K562 treated with DMSO at 1 percent for 12 hours (cell line): Measurements from ENCODE around the gene NLK. TPM values are rescaled to one million over a fixed set of nuclear protein-coding genes. Genes with fewer than 3 reads are reported as not detected.

ENCODE experiments used
- total RNA-seq: library from RNA; unstranded; fragments of 300-600 nt; gene quantifications from 2 replicates; pipeline ENCODE4 v1.2.3, GENCODE V29; 2022; ENCODE audit not compliant: insufficient read depth

NLK gene
- total RNA-seq, result 8.8 and 22.9 TPM in 2 replicates

DNA sequence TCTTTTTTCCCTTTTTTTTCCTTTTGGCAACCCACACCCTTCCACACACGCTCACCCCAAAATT lies at the start of gene NLK:
Gene NLK (plus strand): TSS at position 21 of the 64 bp plus-strand sequence. CDS start 197 bp downstream, outside the sequence.

Other genes with a start within 250 kb of the NLK start
- not detected in 2 replicates for gene NOS2, start 242.1 kb upstream of the NLK start, total RNA-seq
- 3.1 and 4.3 TPM in 2 replicates for gene LYRM9, start 149.3 kb upstream of the NLK start, total RNA-seq